ENCODE measurements around the gene RCAN1.
"Not testable (repeated sequence)": the region's sequence is repeated elsewhere in the genome, so short reads cannot be mapped to it uniquely, and the experiment has no call there.

RCAN1 gene

DNA sequence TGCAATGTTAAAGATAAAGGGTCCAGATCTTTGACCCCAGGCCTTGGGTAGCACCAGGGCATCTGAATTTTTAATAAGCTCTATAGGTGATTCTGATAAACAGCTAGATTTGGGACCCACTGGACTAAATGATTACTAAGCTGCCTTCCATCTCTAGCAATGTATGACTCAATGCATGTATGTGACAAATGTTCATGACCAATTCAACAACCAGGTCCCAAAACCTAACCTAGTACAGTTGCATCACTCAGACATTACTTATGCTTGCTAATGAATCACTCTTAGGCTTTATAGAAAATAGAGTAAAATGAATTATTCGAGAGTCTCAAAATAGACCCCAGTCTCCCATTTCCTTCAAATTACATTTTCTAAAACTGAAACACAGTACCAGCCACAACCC lies 35.5 kb downstream of the RCAN1 start:
- no peak for TF ChIP-seq ZNF274 (IDR thresholded peaks at IDR 0.05; ENCODE audit: low read depth, low read length)
- no peak overlapping the region for H3K4me3 ChIP-seq (ENCODE audit: low read length)

DNA sequence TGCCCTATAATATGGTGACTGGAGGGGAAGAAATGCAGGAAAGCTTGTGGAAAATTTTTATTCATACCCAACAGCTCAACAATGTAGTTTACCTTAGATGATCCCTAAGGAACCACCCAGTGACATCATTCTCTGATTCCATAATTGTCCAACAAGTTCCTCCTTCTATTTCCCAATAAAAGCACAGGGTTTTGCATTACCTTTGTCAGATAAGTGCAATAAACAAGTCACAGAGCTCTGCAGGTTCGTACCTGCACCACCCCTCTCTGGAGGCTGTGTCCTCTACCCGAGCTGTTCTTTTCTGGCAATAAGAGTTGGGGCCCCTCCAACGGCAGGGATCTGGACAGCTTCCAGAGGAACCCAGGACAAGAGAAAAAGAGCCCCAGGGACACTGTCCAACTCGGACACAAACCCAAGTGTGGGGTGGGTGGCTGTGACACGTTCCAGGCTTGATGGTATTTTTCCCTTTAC lies 38.8 kb downstream of the RCAN1 start:
- no peak overlapping the region for H3K4me3 ChIP-seq (ENCODE audit: low read length)
- no peak for TF ChIP-seq ZNF274 (IDR thresholded peaks at IDR 0.05; ENCODE audit: low read depth, low read length)

DNA sequence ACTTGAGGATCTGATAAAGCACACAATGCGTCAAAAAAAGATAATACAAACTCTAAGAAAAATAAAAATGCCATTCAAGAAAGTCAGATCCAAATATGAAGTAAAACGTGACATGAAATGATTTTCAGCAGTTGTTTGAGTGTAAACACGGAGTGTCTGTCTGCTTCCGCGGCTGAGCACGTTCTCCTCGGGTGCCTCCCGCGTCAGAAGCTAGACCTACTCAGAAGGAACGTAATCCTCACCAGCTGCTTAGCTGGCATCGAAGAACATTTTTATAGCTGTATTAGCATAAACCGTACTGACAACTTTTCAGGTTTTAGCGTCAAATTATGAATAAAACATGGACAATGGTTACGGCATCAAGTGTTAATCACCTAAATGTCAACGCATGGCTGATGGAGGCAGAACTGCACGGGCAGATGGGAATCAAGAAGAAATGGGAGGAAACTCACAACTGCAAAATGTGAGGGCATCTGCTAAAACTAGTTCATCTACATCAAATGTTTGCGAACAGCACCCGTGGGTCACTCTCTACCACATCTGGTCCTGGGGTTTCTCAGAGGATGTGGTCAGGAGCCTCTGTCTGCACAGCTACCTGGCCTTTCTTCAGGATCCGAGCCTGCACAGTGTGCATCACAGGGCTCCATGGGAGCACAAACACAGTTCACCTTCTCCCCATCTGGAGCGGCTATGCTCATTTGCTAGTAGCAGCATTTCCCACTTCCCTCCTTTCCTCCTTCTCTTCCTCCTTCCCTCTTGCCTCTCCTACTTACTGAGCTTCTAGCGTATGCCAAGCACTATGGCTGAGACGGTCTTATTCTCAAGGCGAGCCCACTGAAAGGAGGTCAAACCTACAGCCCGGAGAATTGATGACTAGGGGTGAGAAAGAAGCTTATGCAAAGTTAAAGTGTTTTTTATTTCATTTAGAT lies 40.0 kb downstream of the RCAN1 start:
- H3K4me3 ChIP-seq (ENCODE audit: low read length): no peak overlapping the region
- TF ChIP-seq ZNF274 (IDR thresholded peaks at IDR 0.05; ENCODE audit: low read depth, low read length): no peak

DNA sequence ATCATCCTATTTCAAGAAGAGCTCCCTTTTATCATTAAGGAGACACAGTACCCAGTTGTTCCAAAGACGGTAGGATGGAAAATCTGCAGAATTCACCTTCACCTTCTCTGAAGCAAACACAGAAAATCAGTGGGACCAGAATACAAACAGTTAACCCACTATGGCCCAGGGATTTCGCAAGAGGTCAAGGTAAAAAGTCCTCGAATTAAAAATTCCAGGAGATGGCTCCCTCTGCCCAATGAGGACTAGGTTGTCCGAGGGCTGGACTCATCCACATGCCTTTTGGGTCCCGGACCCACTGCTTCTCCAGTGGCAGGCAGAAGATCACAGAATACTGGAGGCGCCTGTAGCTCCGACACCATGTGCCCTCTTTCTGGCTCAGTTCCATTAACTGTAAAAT lies 42.9 kb downstream of the RCAN1 start:
- H3K4me3 ChIP-seq (ENCODE audit: low read length): no peak overlapping the region
- TF ChIP-seq ZNF274 (IDR thresholded peaks at IDR 0.05; ENCODE audit: low read depth, low read length): no peak

DNA sequence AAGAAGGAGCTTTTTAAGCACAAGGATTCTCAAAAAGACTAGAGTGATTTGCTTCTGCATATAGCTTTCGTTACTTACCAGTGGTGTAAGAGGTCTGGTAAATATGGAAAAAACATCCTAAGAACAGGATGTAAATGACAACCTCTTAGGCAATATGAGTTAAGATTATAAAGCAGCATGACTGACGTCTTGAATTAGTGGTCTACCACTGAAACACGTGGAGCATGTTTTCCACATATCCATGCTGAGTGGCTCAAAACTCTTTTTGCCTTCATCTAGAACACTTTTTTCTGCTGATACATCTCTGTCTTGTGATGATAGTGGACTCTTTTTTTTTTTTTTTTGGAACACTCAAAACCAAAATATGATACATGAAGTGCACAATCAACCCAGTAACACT lies 44.6 kb downstream of the RCAN1 start:
- H3K4me3 ChIP-seq (ENCODE audit: low read length): no peak overlapping the region

DNA sequence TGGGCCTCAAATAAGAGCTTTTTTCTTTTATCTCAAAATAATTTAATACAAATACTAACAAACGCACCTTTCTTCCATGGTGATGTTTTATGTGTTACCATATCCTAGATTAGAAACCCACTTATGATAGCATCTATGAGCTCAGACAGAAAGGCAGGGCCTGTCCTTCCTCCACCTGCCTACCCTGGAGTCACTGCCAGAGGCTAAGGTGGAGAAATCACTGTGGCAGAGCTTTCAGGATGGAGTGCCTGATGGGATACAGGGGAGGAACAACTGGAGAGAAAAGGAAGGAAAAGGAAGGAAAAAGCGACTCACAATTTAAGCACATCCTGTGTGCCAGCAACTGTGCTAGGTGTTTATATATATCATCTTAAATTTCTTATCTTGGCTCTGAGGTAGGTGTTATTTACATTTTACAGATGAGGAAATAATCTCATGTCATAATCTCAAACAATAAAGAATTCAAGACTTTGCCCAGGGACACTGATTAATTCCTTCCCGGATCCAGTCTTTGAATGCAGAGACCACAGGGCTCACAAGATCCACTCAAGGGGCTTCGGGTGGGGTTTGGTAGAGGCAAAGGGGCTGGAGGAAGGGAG lies 45.4 kb downstream of the RCAN1 start:
- no peak overlapping the region for H3K4me3 ChIP-seq (ENCODE audit: low read length)
- no peak for TF ChIP-seq ZNF274 (IDR thresholded peaks at IDR 0.05; ENCODE audit: low read depth, low read length)

More for the DNA sequence above, 44.6 kb downstream of the RCAN1 start:
- TF ChIP-seq ZNF274 (IDR thresholded peaks at IDR 0.05; ENCODE audit: low read depth, low read length): no peak

DNA sequence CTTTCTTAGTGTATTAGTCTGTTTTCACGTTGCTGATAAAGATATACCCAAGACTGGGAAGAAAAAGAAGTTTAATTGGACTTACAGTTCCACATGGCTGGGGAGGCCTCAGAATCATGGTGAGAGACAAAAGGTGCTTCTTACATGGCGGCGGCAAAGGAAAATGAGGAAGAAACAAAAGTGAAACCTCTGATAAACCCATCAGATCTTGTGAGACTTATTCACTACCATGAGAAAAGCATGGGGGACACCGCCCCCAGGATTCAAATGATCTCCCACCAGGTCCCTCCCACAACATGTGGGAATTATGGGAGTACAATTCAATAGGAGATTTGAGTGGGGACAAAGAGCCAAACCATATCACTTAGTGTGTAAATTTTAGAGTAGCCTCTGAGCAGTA lies 46.1 kb downstream of the RCAN1 start:
- H3K4me3 ChIP-seq (ENCODE audit: low read length): not testable (repeated sequence)

DNA sequence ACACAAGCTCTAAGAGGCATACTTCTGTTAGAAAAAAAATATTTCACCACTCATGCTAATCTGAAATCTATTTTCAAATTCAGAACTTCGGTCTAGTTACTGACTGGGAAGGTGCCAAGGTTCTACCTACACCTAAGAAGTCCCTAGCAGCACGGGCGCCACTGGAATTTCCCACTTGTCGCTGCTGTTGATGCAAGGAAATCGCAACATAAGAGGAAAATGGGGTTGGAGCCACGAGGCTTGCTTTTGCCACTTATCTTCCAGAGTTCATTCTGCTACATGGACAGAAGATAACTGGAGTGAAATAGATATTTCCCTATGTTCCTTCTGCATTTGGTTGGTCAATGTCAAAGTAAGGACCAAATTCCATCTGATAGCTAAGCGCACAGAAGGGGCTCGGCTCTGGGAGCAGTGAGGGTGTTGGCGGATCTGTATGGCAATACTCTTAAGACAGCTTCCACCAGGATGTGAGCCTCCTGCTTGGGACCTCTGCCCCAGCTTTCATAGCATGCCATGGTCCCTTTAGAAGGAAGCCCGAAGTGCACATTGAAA lies 47.2 kb downstream of the RCAN1 start:
- no peak overlapping the region for H3K4me3 ChIP-seq (ENCODE audit: low read length)
- no peak for TF ChIP-seq ZNF274 (IDR thresholded peaks at IDR 0.05; ENCODE audit: low read depth, low read length)

DNA sequence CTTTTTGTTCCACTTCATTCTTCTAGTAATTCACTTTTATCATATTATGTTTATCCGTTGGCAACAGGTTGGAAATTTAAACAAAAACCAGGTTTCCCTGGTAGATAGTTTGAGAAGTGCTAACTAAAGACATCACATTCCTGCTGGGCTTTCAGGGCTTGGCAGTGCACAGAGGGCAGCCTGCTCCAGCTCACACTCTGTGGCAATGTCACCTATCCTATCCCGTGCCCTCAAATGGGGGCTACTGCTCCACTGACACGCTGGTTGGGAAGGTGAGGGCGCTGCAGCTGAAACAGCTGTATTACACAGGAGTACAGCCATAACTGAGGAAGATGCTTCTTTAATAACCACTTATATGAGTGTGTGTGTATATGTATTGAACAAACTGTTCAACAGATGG lies 49.7 kb downstream of the RCAN1 start:
- no peak overlapping the region for H3K4me3 ChIP-seq (ENCODE audit: low read length)
- TF ChIP-seq ZNF274 (IDR thresholded peaks at IDR 0.05; ENCODE audit: low read depth, low read length): no peak

DNA sequence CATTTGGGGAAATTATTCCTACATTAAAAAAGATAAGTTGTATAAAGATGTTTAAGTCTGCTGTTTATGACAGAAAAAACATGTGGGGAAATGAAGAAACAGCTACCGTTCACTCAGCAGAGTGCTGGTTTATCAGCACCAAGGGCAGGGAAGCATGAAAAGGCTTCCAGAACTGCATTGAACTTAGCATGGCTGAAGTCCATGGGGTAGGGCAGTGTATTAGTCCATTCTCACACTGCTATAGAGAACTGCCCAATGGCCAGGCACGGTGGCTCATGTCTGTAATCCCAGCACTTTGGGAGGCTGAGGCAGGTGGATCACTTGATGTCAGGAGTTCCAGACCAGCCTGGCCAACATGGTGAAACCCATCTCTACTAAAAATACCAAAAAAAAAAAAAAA lies 51.5 kb downstream of the RCAN1 start:
- not testable (repeated sequence) for H3K4me3 ChIP-seq (ENCODE audit: low read length)

DNA sequence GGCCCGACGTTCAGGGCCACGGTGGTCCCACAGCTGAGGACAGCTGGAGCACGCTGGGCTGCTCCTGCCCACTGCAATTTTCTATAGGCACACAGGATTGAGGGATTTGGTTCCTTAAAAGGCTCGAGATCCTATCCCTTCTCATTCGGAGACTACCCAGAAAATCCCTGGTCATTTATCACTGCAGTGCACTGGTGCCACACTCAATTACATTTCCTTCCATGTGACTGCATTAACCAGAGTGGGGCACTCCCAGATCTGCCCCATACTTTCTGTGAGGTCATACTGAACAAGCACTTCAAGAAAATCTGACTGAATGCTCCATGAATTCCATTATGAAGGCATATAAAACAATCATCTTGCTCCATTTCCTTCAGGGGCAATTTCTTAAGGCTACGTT lies 53.1 kb downstream of the RCAN1 start:
- TF ChIP-seq ZNF274 (IDR thresholded peaks at IDR 0.05; ENCODE audit: low read depth, low read length): no peak
- H3K4me3 ChIP-seq (ENCODE audit: low read length): no peak overlapping the region

DNA sequence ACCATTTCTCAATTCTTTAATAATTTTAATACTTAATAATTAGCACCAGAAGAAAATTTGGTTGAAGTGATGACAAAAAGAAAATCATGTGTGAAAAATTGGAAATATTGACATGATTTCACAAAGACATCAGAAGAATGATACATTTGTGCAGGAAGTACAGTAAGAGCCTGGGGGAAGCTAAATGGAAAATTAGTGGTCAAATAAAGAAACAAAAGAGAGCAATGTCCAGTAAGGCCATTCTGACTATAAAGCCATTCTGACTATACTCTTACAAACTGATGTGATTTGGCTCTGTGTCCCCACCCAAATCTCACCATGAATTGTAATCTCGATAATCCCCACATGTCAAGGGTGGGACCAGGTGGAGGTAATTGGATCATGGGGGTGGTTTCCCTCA lies 54.3 kb downstream of the RCAN1 start:
- TF ChIP-seq ZNF274 (IDR thresholded peaks at IDR 0.05; ENCODE audit: low read depth, low read length): no peak
- no peak overlapping the region for H3K4me3 ChIP-seq (ENCODE audit: low read length)

DNA sequence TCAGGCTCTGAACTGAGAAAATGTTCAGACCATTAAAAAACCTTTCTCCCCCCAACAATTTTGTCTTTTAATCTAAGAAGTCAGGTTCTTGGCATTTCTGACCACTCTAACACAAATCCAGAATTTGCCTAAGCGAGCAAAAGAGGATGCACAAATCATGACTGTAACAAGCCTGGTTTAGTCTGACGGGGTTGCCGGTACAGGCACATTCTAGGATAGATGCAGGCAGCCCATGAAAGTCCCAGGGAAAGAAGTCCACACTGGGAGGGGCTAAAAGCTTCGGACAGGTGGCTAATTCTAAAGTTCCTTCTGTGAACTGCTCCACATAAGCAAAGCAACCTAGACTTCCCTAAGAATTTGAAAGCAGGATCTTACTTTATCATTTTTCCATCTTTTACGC lies 54.9 kb downstream of the RCAN1 start:
- H3K4me3 ChIP-seq (ENCODE audit: low read length): no peak overlapping the region
- no peak for TF ChIP-seq ZNF274 (IDR thresholded peaks at IDR 0.05; ENCODE audit: low read depth, low read length)

DNA sequence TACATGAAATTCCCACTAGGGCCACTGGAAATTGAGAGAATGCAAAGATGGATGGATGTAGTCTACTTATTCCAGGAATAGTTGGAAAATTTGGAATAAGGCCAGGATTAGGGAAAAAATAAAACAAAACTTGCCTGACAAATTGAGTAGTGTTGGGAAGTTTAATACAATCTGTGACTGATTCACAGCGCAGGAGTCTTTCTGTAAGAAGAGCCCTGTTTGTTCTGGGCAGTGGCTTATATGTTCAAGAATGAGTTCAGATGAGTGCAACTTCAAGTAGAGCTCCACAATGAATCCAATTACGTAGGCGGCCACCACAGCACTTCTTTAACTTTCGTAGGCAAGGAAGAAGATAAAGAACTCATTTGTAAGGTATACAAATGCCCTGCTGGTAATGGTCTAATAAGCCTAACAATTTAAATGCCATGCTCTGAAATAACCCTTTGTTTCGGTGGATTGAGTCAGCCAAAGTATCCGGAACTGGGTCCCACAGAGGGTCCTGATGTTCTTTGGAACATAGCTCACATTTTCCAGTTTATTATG lies 55.8 kb downstream of the RCAN1 start:
- H3K4me3 ChIP-seq (ENCODE audit: low read length): no peak overlapping the region

DNA sequence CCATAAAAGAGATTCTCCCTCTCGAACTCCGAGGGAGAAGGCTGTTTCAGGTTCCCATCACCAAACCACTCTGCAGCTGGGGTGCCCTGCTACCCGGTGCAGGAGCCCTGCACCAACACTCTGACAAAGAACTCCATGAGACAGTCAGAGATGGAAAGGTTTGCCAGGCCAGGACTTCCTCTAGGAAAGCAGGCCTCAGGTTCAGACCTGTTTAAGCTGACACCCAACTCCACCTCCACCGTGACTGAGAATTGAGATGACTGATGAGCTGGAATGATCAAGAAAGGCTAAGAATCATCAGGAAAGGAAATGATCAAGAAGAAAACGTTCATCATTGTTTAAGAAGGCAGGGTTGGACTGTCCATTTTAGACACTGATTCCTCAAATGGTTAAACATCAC lies 56.7 kb downstream of the RCAN1 start:
- no peak for TF ChIP-seq ZNF274 (IDR thresholded peaks at IDR 0.05; ENCODE audit: low read depth, low read length)
- no peak overlapping the region for H3K4me3 ChIP-seq (ENCODE audit: low read length)

More for the DNA sequence above, 55.8 kb downstream of the RCAN1 start:
- no peak for TF ChIP-seq ZNF274 (IDR thresholded peaks at IDR 0.05; ENCODE audit: low read depth, low read length)

Data from GM08714 (cell line).